Activated T-cell treated with anti-CD3 and anti-CD28 coated beads, Interleukin-2, amount 50 U/mL, for 24 hours (primary cell): ENCODE data around the gene RASSF3.

Source experiments
- DNase-seq: peaks from one replicate; pipeline ENCODE4 v3.0.0-alpha.2; 2020
- H3K27ac Mint-ChIP-seq: 2 replicates; pipeline ENCODE4 v1.8.0; 2020; ENCODE audit warnings: mild to moderate bottlenecking, mixed read lengths
- H3K27me3 Mint-ChIP-seq: 2 replicates; pipeline ENCODE4 v1.8.0; 2020; ENCODE audit warnings: mixed read lengths
- H3K36me3 Mint-ChIP-seq: 2 replicates; pipeline ENCODE4 v1.8.0; 2020; ENCODE audit warnings: low read depth, mixed read lengths
- H3K4me1 Mint-ChIP-seq: 2 replicates; pipeline ENCODE4 v1.8.0; 2020; ENCODE audit warnings: low read depth, mixed read lengths
- H3K4me3 Mint-ChIP-seq: 2 replicates; pipeline ENCODE4 v1.8.0; 2020; ENCODE audit warnings: mild to moderate bottlenecking, moderate library complexity, mixed read lengths
- H3K9me3 Mint-ChIP-seq: 2 replicates; pipeline ENCODE4 v1.8.0; 2020; ENCODE audit warnings: mixed read lengths

RASSF3 gene

GRCh38 chr12:64694130-64695040 lies 84.1 kb downstream of the RASSF3 start:
- peaks cover 65% of the 10 kb centered on the region for H3K4me1 Mint-ChIP-seq
- peaks cover 70% of the 10 kb centered on the region for H3K36me3 Mint-ChIP-seq
- no peaks in the 10 kb centered on the region for H3K9me3 Mint-ChIP-seq
- H3K27me3 Mint-ChIP-seq: no peaks in the 10 kb centered on the region
- no peak for DNase-seq
- H3K27ac Mint-ChIP-seq: peak overlapping the region; percentile 87
- H3K4me3 Mint-ChIP-seq: no peak overlapping the region

GRCh38 chr12:64695550-64695949 lies 85.3 kb downstream of the RASSF3 start:
- no peak overlapping the region for H3K4me3 Mint-ChIP-seq

GRCh38 chr12:64696080-64696741 lies 85.9 kb downstream of the RASSF3 start:
- Mint-ChIP-seq H3K9me3 (no peaks in the 10 kb centered on the region), H3K27ac (peak overlapping the region; percentile 63), H3K4me1 (peaks cover 75% of the 10 kb centered on the region), H3K36me3 (peaks cover 75% of the 10 kb centered on the region), H3K4me3 (no peak overlapping the region), H3K27me3 (no peaks in the 10 kb centered on the region)
- no peak for DNase-seq

More at GRCh38 chr12:64695550-64695949, 85.3 kb downstream of the RASSF3 start:
- no peak for DNase-seq
- Mint-ChIP-seq H3K36me3 (peaks cover 71% of the 10 kb centered on the region), H3K27me3 (no peaks in the 10 kb centered on the region), H3K9me3 (no peaks in the 10 kb centered on the region), H3K27ac (peak overlapping the region; percentile 87), H3K4me1 (peaks cover 69% of the 10 kb centered on the region)

DNA sequence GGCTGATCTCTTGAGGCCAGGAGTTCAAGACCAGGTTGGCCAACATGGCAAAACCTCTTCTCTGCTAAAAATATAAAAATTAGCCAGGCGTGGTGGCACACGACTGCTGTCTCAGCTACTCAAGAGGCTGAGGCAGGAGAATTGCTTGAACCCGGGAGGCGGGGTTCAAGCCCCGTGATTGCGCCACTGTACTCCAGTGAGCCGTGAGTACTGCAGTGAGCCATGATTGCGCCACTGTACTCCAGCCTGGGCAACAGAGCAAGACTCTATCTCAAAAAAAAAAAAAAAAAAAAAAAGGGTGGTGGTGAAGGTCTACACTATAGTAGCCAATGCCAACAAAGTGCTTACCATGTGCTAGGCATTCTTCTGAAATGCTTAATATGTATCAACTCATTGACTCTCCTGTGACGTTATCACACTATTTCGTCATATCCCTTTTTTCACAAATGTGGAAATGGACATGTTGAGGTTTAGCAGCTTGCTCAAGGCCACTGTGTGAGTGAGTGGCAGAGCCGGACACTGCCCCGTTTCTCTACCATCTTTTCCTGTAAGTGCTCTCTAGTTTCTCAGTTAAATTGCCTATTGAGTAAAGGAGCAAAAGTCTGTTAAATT lies 89.3 kb downstream of the RASSF3 start:
- no peaks in the 10 kb centered on the region for H3K9me3 Mint-ChIP-seq
- no peaks in the 10 kb centered on the region for H3K27me3 Mint-ChIP-seq
- no peak for DNase-seq
- no peak overlapping the region for H3K4me3 Mint-ChIP-seq
- peaks cover 56% of the 10 kb centered on the region for H3K36me3 Mint-ChIP-seq
- H3K27ac Mint-ChIP-seq: no peak overlapping the region
- H3K4me1 Mint-ChIP-seq: peaks cover 54% of the 10 kb centered on the region

- H3K4me1 Mint-ChIP-seq: peaks cover 45% of the 10 kb centered on the region
- no peaks in the 10 kb centered on the region for H3K9me3 Mint-ChIP-seq
- DNase-seq: no peak
- H3K27me3 Mint-ChIP-seq: no peaks in the 10 kb centered on the region
- peaks cover 50% of the 10 kb centered on the region for H3K36me3 Mint-ChIP-seq
- peak overlapping the region; percentile 11 for H3K4me3 Mint-ChIP-seq
- peak overlapping the region; percentile 90 for H3K27ac Mint-ChIP-seq
Observed at GRCh38 chr12:64700532-64700931, 90.2 kb downstream of the RASSF3 start.

DNA sequence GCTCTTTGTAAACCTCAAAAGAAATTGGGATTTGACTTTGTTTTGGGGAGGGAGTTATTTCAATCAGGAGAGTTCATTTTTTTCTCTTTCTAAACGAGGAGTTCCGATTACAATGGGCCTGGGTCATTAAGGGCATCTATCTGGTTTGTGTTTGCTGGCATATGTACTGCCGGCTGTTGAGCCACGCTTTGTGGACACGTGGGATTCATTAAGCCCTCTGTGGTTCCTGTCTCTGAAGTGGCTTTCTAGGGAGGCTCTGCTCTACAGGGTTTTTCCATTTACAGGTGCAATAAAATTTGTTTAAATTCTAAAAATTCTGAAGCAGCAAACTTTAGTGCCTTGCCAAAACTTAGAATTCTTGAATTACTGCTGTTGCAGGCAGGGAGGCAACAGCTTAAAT lies 91.0 kb downstream of the RASSF3 start:
- peaks cover 38% of the 10 kb centered on the region for H3K4me1 Mint-ChIP-seq
- H3K36me3 Mint-ChIP-seq: peaks cover 48% of the 10 kb centered on the region
- DNase-seq: no peak
- no peaks in the 10 kb centered on the region for H3K27me3 Mint-ChIP-seq
- H3K27ac Mint-ChIP-seq: peak overlapping the region; percentile 90
- H3K4me3 Mint-ChIP-seq: peak overlapping the region; percentile 11
- no peaks in the 10 kb centered on the region for H3K9me3 Mint-ChIP-seq

DNA sequence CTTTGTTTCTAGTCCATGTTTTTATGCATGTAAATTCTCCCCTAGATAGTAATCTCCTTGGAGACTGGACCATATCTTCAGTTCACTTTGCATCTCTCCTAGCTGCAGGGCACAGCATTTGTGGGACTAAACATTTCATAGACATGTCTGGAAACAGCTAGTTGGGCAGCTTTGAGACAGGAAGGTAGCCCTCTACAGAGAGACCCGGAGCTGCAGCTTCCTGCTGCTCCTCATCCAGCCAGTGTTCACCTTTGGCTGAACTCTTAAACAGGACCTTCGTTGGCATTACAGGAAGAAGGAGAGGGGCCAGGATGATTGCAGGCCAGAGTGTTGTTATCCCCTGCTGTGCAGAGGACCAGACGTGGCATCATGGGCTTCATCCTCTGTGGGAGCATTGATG lies 96.0 kb downstream of the RASSF3 start:
- no peak for DNase-seq
- no peak overlapping the region for H3K27ac Mint-ChIP-seq
- H3K4me3 Mint-ChIP-seq: no peak overlapping the region
- peaks cover 36% of the 10 kb centered on the region for H3K36me3 Mint-ChIP-seq
- H3K27me3 Mint-ChIP-seq: no peaks in the 10 kb centered on the region
- peaks cover 8% of the 10 kb centered on the region for H3K4me1 Mint-ChIP-seq
- no peaks in the 10 kb centered on the region for H3K9me3 Mint-ChIP-seq

- DNase-seq: no peak
- Mint-ChIP-seq H3K27me3 (no peaks in the 10 kb centered on the region), H3K9me3 (no peaks in the 10 kb centered on the region), H3K4me3 (no peak overlapping the region), H3K4me1 (peaks cover 4% of the 10 kb centered on the region), H3K36me3 (peaks cover 37% of the 10 kb centered on the region), H3K27ac (peak overlapping the region; percentile 26)
Observed at GRCh38 chr12:64706857-64707256, 96.6 kb downstream of the RASSF3 start.

DNA sequence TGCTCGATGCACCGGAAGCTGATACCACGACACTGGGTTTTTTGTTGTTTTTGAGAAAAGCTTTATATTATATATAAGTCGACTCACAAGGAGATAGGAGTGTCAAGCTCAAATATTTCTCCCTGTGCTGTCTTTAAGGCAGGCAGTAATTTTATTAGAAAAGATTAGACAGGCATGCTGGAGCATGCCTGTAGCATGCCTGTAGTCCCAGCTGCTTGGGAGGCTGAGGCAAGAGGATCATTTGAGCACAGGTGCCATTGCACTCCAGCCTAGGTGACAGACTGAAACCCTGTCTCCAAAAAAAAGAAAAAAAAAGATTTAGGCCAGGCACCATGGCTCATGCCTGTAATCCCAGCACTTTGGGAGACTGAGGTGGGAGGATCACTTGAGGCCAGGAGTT lies 97.1 kb downstream of the RASSF3 start:
- no peak for DNase-seq
- peaks cover under 1% of the 10 kb centered on the region for H3K4me1 Mint-ChIP-seq
- H3K27ac Mint-ChIP-seq: no peak overlapping the region
- no peaks in the 10 kb centered on the region for H3K9me3 Mint-ChIP-seq
- no peak overlapping the region for H3K4me3 Mint-ChIP-seq
- H3K36me3 Mint-ChIP-seq: peaks cover 36% of the 10 kb centered on the region
- no peaks in the 10 kb centered on the region for H3K27me3 Mint-ChIP-seq

- no peak overlapping the region for H3K27ac Mint-ChIP-seq
- DNase-seq: no peak
Observed at GRCh38 chr12:64707926-64708325, 97.6 kb downstream of the RASSF3 start.

GRCh38 chr12:64709429-64709828 lies 99.1 kb downstream of the RASSF3 start:
- no peak overlapping the region for H3K27ac Mint-ChIP-seq
- no peak for DNase-seq
- peaks cover 15% of the 10 kb centered on the region for H3K4me1 Mint-ChIP-seq
- H3K9me3 Mint-ChIP-seq: no peaks in the 10 kb centered on the region
- H3K36me3 Mint-ChIP-seq: peaks cover 51% of the 10 kb centered on the region
- H3K27me3 Mint-ChIP-seq: no peaks in the 10 kb centered on the region
- H3K4me3 Mint-ChIP-seq: no peak overlapping the region

More at GRCh38 chr12:64707926-64708325, 97.6 kb downstream of the RASSF3 start:
- no peaks in the 10 kb centered on the region for H3K27me3 Mint-ChIP-seq
- H3K9me3 Mint-ChIP-seq: no peaks in the 10 kb centered on the region
- peaks cover under 1% of the 10 kb centered on the region for H3K4me1 Mint-ChIP-seq
- H3K4me3 Mint-ChIP-seq: no peak overlapping the region
- peaks cover 36% of the 10 kb centered on the region for H3K36me3 Mint-ChIP-seq

- Mint-ChIP-seq H3K27me3 (no peaks in the 10 kb centered on the region), H3K27ac (no peak overlapping the region), H3K9me3 (no peaks in the 10 kb centered on the region), H3K4me3 (no peak overlapping the region), H3K36me3 (peaks cover 75% of the 10 kb centered on the region), H3K4me1 (peaks cover 31% of the 10 kb centered on the region)
- DNase-seq: no peak
Observed at GRCh38 chr12:64713376-64713775, 103.1 kb downstream of the RASSF3 start.

GRCh38 chr12:64714551-64714968 lies 104.3 kb downstream of the RASSF3 start:
- peaks cover 81% of the 10 kb centered on the region for H3K36me3 Mint-ChIP-seq
- peaks cover 31% of the 10 kb centered on the region for H3K4me1 Mint-ChIP-seq
- peak overlapping the region; percentile 74 for H3K27ac Mint-ChIP-seq
- DNase-seq: no peak
- no peaks in the 10 kb centered on the region for H3K9me3 Mint-ChIP-seq
- H3K27me3 Mint-ChIP-seq: no peaks in the 10 kb centered on the region
- no peak overlapping the region for H3K4me3 Mint-ChIP-seq

DNA sequence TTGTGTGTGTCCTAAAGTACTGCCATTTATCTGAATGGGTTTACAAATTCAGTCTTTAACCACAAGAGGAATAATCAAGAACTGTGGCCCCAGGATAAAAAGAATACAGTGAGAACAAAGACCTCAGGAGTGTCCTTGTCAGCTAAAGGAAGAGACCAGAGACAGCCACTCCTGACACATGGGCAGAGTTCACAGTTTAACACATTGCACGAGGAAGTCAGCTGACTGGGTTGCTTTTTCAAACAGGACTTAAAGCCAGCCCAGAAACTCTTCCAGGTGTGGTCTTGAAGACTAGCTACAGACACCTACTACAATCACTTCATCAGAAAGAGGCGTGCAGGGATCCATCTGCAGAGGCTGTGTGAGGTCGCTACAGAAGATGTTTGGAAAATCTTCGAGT lies 106.1 kb downstream of the RASSF3 start:
- no peak for DNase-seq
- H3K27ac Mint-ChIP-seq: peak overlapping the region; percentile 13
- no peaks in the 10 kb centered on the region for H3K27me3 Mint-ChIP-seq
- peaks cover 31% of the 10 kb centered on the region for H3K4me1 Mint-ChIP-seq
- no peaks in the 10 kb centered on the region for H3K9me3 Mint-ChIP-seq
- H3K4me3 Mint-ChIP-seq: no peak overlapping the region
- H3K36me3 Mint-ChIP-seq: peaks cover 89% of the 10 kb centered on the region
